ENCODE results near the gene RAB36. TPM values are rescaled to one million over a fixed set of nuclear protein-coding genes. Genes with fewer than 3 reads are reported as not detected.

RAB36 gene
- total and polyA plus RNA-seq, 9 of the 15 experiments (the other 6 are each of a cell fraction or from before 2014, with no cell fraction given) = 0.04 to 0.50 (median 0.08) TPM; not detected in 3

GRCh38 chr22:23104187-23104971 lies 40.9 kb upstream of the RAB36 start:
- H3K9me1 ChIP-seq (ENCODE audit: control insufficient read depth, insufficient read depth, low read length) = peaks cover 11% of the 10 kb centered on the region
- no peaks in the 10 kb centered on the region for H3K79me2 ChIP-seq (ENCODE audit: control insufficient read depth, insufficient read depth, low read length)
- no peak overlapping the region for H3K27ac ChIP-seq (ENCODE audit: extremely low read depth, low read depth, low read length)
- H3K36me3 ChIP-seq (ENCODE audit: control insufficient read depth, insufficient read depth, low read length) = no peaks in the 10 kb centered on the region
- no peak overlapping the region for H3K4me3 ChIP-seq
- H4K20me1 ChIP-seq (replicated peaks; ENCODE audit: control insufficient read depth, insufficient read depth, low read length) = peaks cover 99% of the 10 kb centered on the region
- H3K4me2 ChIP-seq (ENCODE audit: insufficient read depth, low read length) = no peak overlapping the region
- in situ Hi-C loops (cut with MboI) (no loop called here), intact Hi-C loops (cut with micrococcal nuclease) (no loop called here)
- CTCF ChIA-PET (ENCODE audit: low intra/inter-chr PET ratio) = interaction anchor here (0.6 kb wide), 1 partner anchor 29 kb away, joined by 3 read pairs; no protein-coding TSS in a partner anchor
- H2AFZ ChIP-seq (ENCODE audit: low read depth, low read length) = no peak overlapping the region
- H3K9me3 ChIP-seq (replicated peaks; ENCODE audit: control insufficient read depth, insufficient read depth, low read depth, low read length) = no peaks in the 10 kb centered on the region
- H3K4me1 ChIP-seq (replicated peaks in 1 of 2; ENCODE audit: control insufficient read depth in 2 of 2, insufficient read depth in 2 of 2, low read length in 2 of 2) = peaks cover 0 to 45% of the 10 kb centered on the region in 2 experiments; a peak in 3 of 5 replicates
- peaks cover 86 to 100% of the 10 kb centered on the region in 2 experiments for H3K27me3 ChIP-seq (ENCODE audit: control insufficient read depth in 2 of 2, insufficient read depth in 2 of 2, low read length in 2 of 2)
- ATAC-seq (peak; percentile 19), FAIRE-seq (no peak), DNase-seq (ENCODE audit: extremely low read depth in 1 of 4, low spot score in 3 of 4) (peak in 2 of 4 experiments; percentile 57 to 66)
- WGBS (ENCODE audit: insufficient coverage, low coverage, missing lambda C conversion rate) = 1% methylated on average over 12 of the region's 12 CpGs
- BruUV-seq (replicated peaks) = no TSS peak
- POLR2A ChIA-PET = interaction anchor here (0.6 to 19.9 kb wide), 16 partner anchors 9 to 359 kb away, joined by 3 to 414 read pairs (median 4); partner anchors contain the start of genes BCR and GNAZ
- H3K9ac ChIP-seq (ENCODE audit: insufficient read depth in 1 of 2, low read depth in 2 of 2, low read length in 2 of 2) = peak overlapping the region in 1 of 2 experiments; percentile 46; a peak in 2 of 4 replicates
- no peak for TF ChIP-seq ZNF23 (CRISPR knock-in tag; IDR thresholded peaks at IDR 0.05)
- no peak for TF ChIP-seq BCL6 (CRISPR knock-in tag; IDR thresholded peaks at IDR 0.05)
- no peak for TF ChIP-seq SMARCB1 (IDR thresholded peaks at IDR 0.05; ENCODE audit: insufficient read length, low read depth)
- TF ChIP-seq SIRT6 (IDR thresholded peaks at IDR 0.05; ENCODE audit: low read depth, low read length) = no peak
- no peak for TF ChIP-seq JUN (IDR thresholded peaks at IDR 0.05; ENCODE audit: borderline replicate concordance, low read depth, low read length)
- no peak for TF ChIP-seq JUN (CRISPR knock-in tag; IDR thresholded peaks at IDR 0.05; ENCODE audit: borderline replicate concordance)
- TF ChIP-seq PHB2 (IDR thresholded peaks at IDR 0.05; ENCODE audit: low read depth) = no peak
- TF ChIP-seq REST (IDR thresholded peaks at IDR 0.05; ENCODE audit: borderline replicate concordance) = no peak
- no peak for TF ChIP-seq REST (CRISPR knock-in tag; IDR thresholded peaks at IDR 0.05; ENCODE audit: low read depth)
- no peak for TF ChIP-seq TAL1 (IDR thresholded peaks at IDR 0.05)
- no peak for TF ChIP-seq CHCHD3 (CRISPR knock-in tag; IDR thresholded peaks at IDR 0.05)
- no peak for TF ChIP-seq HMG20B (CRISPR knock-in tag; IDR thresholded peaks at IDR 0.05)
- TF ChIP-seq PRMT5 (CRISPR knock-in tag; IDR thresholded peaks at IDR 0.05) = peak; percentile 16; the same call in 1 of the 2 replicates
- no peak for TF ChIP-seq SMAD4 (CRISPR knock-in tag; conservative IDR thresholded peaks at IDR 0.05)
- no peak for TF ChIP-seq ZBTB12 (CRISPR knock-in tag; IDR thresholded peaks at IDR 0.05)

Data from K562 (cell line).